GM23338 (cell line): ENCODE measurements around the gene ZFPL1. TPM values are rescaled to one million over a fixed set of nuclear protein-coding genes. Genes with fewer than 3 reads are reported as not detected.

ENCODE experiments used
- ATAC-seq: fragments of 200-7000 bp; cut with Tn5 transposase; 3 replicates; pipeline ENCODE4 v1.9.1; 2020
- DNase-seq: peaks from one replicate; pipeline ENCODE4 v3.0.0-alpha.2; 2015; ENCODE audit warnings: low spot score
- H2AFZ ChIP-seq: fragments of 200-600 bp; sonication (generic); 2 replicates; pipeline ENCODE4 v1.8.0; 2016; ENCODE audit warnings: antibody characterized with exemption, mild to moderate bottlenecking, moderate library complexity
- H3F3A ChIP-seq: fragments of 200-600 bp; sonication (generic); replicated peaks from 2 replicates; pipeline ENCODE4 v1.8.0; 2017; ENCODE audit warnings: antibody characterized with exemption, mixed run types, low read depth
- H3K27ac ChIP-seq: fragments of 200-600 bp; sonication (generic); 2 replicates; pipeline ENCODE4 v1.6.1; 2016; ENCODE audit warnings: low read depth
- H3K27me3 ChIP-seq: fragments of 200-600 bp; sonication (generic); 2 replicates; pipeline ENCODE4 v1.8.0; 2016; ENCODE audit warnings: mild to moderate bottlenecking, mixed run types, moderate library complexity; ENCODE audit not compliant: insufficient read depth
- H3K36me3 ChIP-seq: fragments of 200-600 bp; sonication (generic); 2 replicates; pipeline ENCODE4 v1.8.0; 2016; ENCODE audit warnings: mild to moderate bottlenecking; ENCODE audit not compliant: insufficient read depth
- H3K4me1 ChIP-seq: fragments of 200-600 bp; sonication (generic); 2 replicates; pipeline ENCODE4 v1.8.0; 2016; ENCODE audit warnings: mild to moderate bottlenecking, moderate library complexity; ENCODE audit not compliant: insufficient read depth
- H3K4me2 ChIP-seq: fragments of 200-600 bp; sonication (generic); 2 replicates; pipeline ENCODE4 v1.7.1; 2017; ENCODE audit warnings: mixed run types
- H3K4me3 ChIP-seq: fragments of 200-600 bp; sonication (generic); 2 replicates; pipeline ENCODE4 v1.6.1; 2016; ENCODE audit warnings: mixed run types
- H3K79me2 ChIP-seq: fragments of 200-600 bp; sonication (generic); replicated peaks from 2 replicates; pipeline ENCODE4 v1.8.0; 2017; ENCODE audit warnings: mild to moderate bottlenecking; ENCODE audit not compliant: insufficient read depth
- H3K9me2 ChIP-seq: fragments of 200-600 bp; sonication (generic); 2 replicates; pipeline ENCODE4 v1.8.0; 2017; ENCODE audit not compliant: insufficient read depth
- H4K20me1 ChIP-seq: fragments of 200-600 bp; sonication (generic); replicated peaks from 2 replicates; pipeline ENCODE4 v1.8.0; 2017; ENCODE audit warnings: mild to moderate bottlenecking; ENCODE audit not compliant: insufficient read depth
- H3K27ac Mint-ChIP-seq: 2 replicates; pipeline ENCODE4 v1.8.0; 2020; ENCODE audit warnings: inconsistent platforms, mild to moderate bottlenecking, moderate library complexity, mixed read lengths
- H3K27me3 Mint-ChIP-seq: 3 replicates; pipeline ENCODE4 v1.8.0; 2022; ENCODE audit warnings: low read depth, mild to moderate bottlenecking, moderate library complexity, mixed read lengths, inconsistent platforms; ENCODE audit not compliant: insufficient read depth, poor library complexity
- H3K36me3 Mint-ChIP-seq: 3 replicates; pipeline ENCODE4 v1.8.0; 2021; ENCODE audit warnings: low read depth, mild to moderate bottlenecking, inconsistent platforms, moderate library complexity, mixed read lengths
- H3K4me1 Mint-ChIP-seq: 3 replicates; pipeline ENCODE4 v1.8.0; 2020; ENCODE audit warnings: mild to moderate bottlenecking, inconsistent platforms, mixed read lengths
- H3K4me3 Mint-ChIP-seq: 3 replicates; pipeline ENCODE4 v1.8.0; 2021; ENCODE audit warnings: moderate library complexity, mild to moderate bottlenecking, inconsistent platforms, mixed read lengths
- H3K9me3 Mint-ChIP-seq: 3 replicates; pipeline ENCODE4 v1.8.0; 2020; ENCODE audit warnings: moderate library complexity, mild to moderate bottlenecking, inconsistent platforms, mixed read lengths
- CREB1 ChIP-seq: fragments of 250-450 bp; sonication (Bioruptor Pico); IDR thresholded peaks from 2 replicates; pipeline ENCODE4 v1.5.0; 2020; ENCODE audit warnings: low read depth, mild to moderate bottlenecking, moderate library complexity
- EZH2 ChIP-seq: fragments of 200-600 bp; sonication (generic); IDR thresholded peaks from one replicate; pipeline ENCODE4 v1.8.0; 2017; ENCODE audit warnings: antibody characterized with exemption, mild to moderate bottlenecking, low read depth; ENCODE audit not compliant: unreplicated experiment
- EZH2phosphoT487 ChIP-seq: fragments of 200-600 bp; sonication (generic); IDR thresholded peaks from one replicate; pipeline ENCODE4 v1.8.1; 2018; ENCODE audit warnings: antibody characterized with exemption; ENCODE audit not compliant: unreplicated experiment
- JUNB ChIP-seq: IDR thresholded peaks from one replicate; pipeline ENCODE4 v1.6.1; 2016; ENCODE audit warnings: antibody characterized with exemption; ENCODE audit not compliant: unreplicated experiment
- NANOG ChIP-seq: IDR thresholded peaks from 2 replicates; pipeline ENCODE4 v1.6.1; 2016; ENCODE audit warnings: antibody characterized with exemption, borderline replicate concordance
- POLR2AphosphoS5 ChIP-seq: IDR thresholded peaks from 2 replicates; pipeline ENCODE4 v1.6.1; 2016; ENCODE audit warnings: antibody characterized with exemption, low read depth
- REST ChIP-seq: IDR thresholded peaks from one replicate; pipeline ENCODE4 v1.6.1; 2018; ENCODE audit warnings: antibody characterized with exemption; ENCODE audit not compliant: unreplicated experiment
- STAT1 ChIP-seq: IDR thresholded peaks from one replicate; pipeline ENCODE4 v1.6.1; 2016; ENCODE audit warnings: antibody characterized with exemption; ENCODE audit not compliant: unreplicated experiment
- ZNF114 ChIP-seq: fragments of 250-450 bp; sonication (Bioruptor Pico); IDR thresholded peaks from 2 replicates; pipeline ENCODE4 v1.5.0; 2020; ENCODE audit warnings: mild to moderate bottlenecking, moderate library complexity
- ZNF331 ChIP-seq: fragments of 250-450 bp; sonication (Bioruptor Pico); IDR thresholded peaks from 2 replicates; pipeline ENCODE4 v1.5.0; 2020; ENCODE audit warnings: low read depth, mild to moderate bottlenecking, moderate library complexity
- polyA plus RNA-seq: library from polyadenylated mRNA; unstranded; fragments of >200 nt; fragmentation: Nextera tagmentation; extraction: Ambion mirVana; gene quantifications from 2 replicates; pipeline ENCODE4 v1.2.1, GENCODE V29; 2016
- total RNA-seq: library from RNA; depleted of rRNA; stranded (reverse); fragments of >200 nt; shearing (Covaris generic); gene quantifications from 2 replicates; pipeline ENCODE4 v1.2.3, GENCODE V29; 2014
- TF ChIP-seq, protein P1 (sequence below), 2 experiments: fragments of 200-600 bp in 1 of 2; sonication (generic) in 1 of 2; conservative IDR thresholded peaks; 2 replicates each; pipeline versions ENCODE4 v1.5.1 to v1.6.1; 2016 to 2017; ENCODE audit warnings: antibody characterized with exemption in 2 of 2, low read depth in 2 of 2, mild to moderate bottlenecking in 2 of 2, moderate library complexity in 1 of 2
- TF ChIP-seq, protein P2 (sequence below): IDR thresholded peaks from 2 replicates; pipeline ENCODE4 v1.6.1; 2016; ENCODE audit warnings: antibody characterized with exemption
- TF ChIP-seq, protein P3 (sequence below): fragments of 250-450 bp; sonication (Bioruptor Pico); IDR thresholded peaks from 2 replicates; pipeline ENCODE4 v1.5.0; 2020; ENCODE audit warnings: mild to moderate bottlenecking, moderate library complexity

Gene ZFPL1
- total and polyA plus RNA-seq, 2 experiments from 2014 or later = 26.3 to 26.8 TPM

GRCh38 chr11:65118097-65118837 lies 34.2 kb downstream of the ZFPL1 start:
- Histone ChIP-seq H4K20me1 (peaks cover 12% of the 10 kb centered on the region), H3K9me2 (no peaks in the 10 kb centered on the region), H3K27me3 (no peaks in the 10 kb centered on the region), H3K4me2 (no peak overlapping the region), H3K4me1 (peaks cover 16% of the 10 kb centered on the region), H2AFZ (no peak overlapping the region), H3K4me3 (no peak overlapping the region), H3K27ac (peak overlapping the region; percentile 56), H3K36me3 (peaks cover 18% of the 10 kb centered on the region), H3F3A (peaks cover 38% of the 10 kb centered on the region), H3K79me2 (peaks cover 38% of the 10 kb centered on the region)
- Mint-ChIP-seq H3K4me1 (peaks cover 29% of the 10 kb centered on the region), H3K27ac (peak overlapping the region; percentile 95), H3K36me3 (peaks cover 66% of the 10 kb centered on the region), H3K27me3 (peaks cover 41% of the 10 kb centered on the region), H3K4me3 (peak overlapping the region; percentile 92), H3K9me3 (no peaks in the 10 kb centered on the region; the same call in 1 of the 3 replicates)
- ATAC-seq = no peak
- DNase-seq = no peak
- no peak for TF ChIP-seq REST
- TF ChIP-seq STAT1 = no peak
- TF ChIP-seq NANOG = no peak
- no peak for TF ChIP-seq EZH2
- TF ChIP-seq JUNB = no peak
- no peak for TF ChIP-seq EZH2phosphoT487
- TF ChIP-seq ZNF331 (CRISPR knock-in tag) = no peak
- no peak for TF ChIP-seq ZNF114 (CRISPR knock-in tag)
- no peak for TF ChIP-seq CREB1 (CRISPR knock-in tag)
- TF ChIP-seq POLR2AphosphoS5 = no peak; the same call in 1 of the 2 replicates
- TF ChIP-seq, protein P1, sequence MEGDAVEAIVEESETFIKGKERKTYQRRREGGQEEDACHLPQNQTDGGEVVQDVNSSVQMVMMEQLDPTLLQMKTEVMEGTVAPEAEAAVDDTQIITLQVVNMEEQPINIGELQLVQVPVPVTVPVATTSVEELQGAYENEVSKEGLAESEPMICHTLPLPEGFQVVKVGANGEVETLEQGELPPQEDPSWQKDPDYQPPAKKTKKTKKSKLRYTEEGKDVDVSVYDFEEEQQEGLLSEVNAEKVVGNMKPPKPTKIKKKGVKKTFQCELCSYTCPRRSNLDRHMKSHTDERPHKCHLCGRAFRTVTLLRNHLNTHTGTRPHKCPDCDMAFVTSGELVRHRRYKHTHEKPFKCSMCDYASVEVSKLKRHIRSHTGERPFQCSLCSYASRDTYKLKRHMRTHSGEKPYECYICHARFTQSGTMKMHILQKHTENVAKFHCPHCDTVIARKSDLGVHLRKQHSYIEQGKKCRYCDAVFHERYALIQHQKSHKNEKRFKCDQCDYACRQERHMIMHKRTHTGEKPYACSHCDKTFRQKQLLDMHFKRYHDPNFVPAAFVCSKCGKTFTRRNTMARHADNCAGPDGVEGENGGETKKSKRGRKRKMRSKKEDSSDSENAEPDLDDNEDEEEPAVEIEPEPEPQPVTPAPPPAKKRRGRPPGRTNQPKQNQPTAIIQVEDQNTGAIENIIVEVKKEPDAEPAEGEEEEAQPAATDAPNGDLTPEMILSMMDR (conservative IDR thresholded peaks at IDR 0.05; ENCODE audit: low read depth in 2 of 2) = no peak; a peak in 1 of 4 replicates
- TF ChIP-seq, protein P2, sequence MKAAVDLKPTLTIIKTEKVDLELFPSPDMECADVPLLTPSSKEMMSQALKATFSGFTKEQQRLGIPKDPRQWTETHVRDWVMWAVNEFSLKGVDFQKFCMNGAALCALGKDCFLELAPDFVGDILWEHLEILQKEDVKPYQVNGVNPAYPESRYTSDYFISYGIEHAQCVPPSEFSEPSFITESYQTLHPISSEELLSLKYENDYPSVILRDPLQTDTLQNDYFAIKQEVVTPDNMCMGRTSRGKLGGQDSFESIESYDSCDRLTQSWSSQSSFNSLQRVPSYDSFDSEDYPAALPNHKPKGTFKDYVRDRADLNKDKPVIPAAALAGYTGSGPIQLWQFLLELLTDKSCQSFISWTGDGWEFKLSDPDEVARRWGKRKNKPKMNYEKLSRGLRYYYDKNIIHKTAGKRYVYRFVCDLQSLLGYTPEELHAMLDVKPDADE = no peak
- TF ChIP-seq, protein P3, sequence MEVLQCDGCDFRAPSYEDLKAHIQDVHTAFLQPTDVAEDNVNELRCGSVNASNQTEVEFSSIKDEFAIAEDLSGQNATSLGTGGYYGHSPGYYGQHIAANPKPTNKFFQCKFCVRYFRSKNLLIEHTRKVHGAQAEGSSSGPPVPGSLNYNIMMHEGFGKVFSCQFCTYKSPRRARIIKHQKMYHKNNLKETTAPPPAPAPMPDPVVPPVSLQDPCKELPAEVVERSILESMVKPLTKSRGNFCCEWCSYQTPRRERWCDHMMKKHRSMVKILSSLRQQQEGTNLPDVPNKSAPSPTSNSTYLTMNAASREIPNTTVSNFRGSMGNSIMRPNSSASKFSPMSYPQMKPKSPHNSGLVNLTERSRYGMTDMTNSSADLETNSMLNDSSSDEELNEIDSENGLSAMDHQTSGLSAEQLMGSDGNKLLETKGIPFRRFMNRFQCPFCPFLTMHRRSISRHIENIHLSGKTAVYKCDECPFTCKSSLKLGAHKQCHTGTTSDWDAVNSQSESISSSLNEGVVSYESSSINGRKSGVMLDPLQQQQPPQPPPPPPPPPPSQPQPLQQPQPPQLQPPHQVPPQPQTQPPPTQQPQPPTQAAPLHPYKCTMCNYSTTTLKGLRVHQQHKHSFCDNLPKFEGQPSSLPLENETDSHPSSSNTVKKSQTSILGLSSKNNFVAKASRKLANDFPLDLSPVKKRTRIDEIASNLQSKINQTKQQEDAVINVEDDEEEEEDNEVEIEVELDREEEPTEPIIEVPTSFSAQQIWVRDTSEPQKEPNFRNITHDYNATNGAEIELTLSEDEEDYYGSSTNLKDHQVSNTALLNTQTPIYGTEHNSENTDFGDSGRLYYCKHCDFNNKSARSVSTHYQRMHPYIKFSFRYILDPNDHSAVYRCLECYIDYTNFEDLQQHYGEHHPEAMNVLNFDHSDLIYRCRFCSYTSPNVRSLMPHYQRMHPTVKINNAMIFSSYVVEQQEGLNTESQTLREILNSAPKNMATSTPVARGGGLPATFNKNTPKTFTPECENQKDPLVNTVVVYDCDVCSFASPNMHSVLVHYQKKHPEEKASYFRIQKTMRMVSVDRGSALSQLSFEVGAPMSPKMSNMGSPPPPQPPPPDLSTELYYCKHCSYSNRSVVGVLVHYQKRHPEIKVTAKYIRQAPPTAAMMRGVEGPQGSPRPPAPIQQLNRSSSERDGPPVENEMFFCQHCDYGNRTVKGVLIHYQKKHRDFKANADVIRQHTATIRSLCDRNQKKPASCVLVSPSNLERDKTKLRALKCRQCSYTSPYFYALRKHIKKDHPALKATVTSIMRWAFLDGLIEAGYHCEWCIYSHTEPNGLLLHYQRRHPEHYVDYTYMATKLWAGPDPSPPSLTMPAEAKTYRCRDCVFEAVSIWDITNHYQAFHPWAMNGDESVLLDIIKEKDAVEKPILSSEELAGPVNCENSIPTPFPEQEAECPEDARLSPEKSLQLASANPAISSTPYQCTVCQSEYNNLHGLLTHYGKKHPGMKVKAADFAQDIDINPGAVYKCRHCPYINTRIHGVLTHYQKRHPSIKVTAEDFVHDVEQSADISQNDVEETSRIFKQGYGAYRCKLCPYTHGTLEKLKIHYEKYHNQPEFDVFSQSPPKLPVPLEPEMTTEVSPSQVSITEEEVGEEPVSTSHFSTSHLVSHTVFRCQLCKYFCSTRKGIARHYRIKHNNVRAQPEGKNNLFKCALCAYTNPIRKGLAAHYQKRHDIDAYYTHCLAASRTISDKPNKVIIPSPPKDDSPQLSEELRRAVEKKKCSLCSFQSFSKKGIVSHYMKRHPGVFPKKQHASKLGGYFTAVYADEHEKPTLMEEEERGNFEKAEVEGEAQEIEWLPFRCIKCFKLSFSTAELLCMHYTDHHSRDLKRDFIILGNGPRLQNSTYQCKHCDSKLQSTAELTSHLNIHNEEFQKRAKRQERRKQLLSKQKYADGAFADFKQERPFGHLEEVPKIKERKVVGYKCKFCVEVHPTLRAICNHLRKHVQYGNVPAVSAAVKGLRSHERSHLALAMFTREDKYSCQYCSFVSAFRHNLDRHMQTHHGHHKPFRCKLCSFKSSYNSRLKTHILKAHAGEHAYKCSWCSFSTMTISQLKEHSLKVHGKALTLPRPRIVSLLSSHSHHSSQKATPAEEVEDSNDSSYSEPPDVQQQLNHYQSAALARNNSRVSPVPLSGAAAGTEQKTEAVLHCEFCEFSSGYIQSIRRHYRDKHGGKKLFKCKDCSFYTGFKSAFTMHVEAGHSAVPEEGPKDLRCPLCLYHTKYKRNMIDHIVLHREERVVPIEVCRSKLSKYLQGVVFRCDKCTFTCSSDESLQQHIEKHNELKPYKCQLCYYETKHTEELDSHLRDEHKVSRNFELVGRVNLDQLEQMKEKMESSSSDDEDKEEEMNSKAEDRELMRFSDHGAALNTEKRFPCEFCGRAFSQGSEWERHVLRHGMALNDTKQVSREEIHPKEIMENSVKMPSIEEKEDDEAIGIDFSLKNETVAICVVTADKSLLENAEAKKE (CRISPR knock-in tag) = no peak
